HG02623 (cell line): Measurements from ENCODE around the gene METTL13.

Source experiments
- ATAC-seq: cut with Tn5 transposase; IDR thresholded peaks from one replicate; pipeline ENCODE4 v1.9.1; 2021; ENCODE audit warnings: moderate library complexity; ENCODE audit not compliant: unreplicated experiment

Gene METTL13, protein sequence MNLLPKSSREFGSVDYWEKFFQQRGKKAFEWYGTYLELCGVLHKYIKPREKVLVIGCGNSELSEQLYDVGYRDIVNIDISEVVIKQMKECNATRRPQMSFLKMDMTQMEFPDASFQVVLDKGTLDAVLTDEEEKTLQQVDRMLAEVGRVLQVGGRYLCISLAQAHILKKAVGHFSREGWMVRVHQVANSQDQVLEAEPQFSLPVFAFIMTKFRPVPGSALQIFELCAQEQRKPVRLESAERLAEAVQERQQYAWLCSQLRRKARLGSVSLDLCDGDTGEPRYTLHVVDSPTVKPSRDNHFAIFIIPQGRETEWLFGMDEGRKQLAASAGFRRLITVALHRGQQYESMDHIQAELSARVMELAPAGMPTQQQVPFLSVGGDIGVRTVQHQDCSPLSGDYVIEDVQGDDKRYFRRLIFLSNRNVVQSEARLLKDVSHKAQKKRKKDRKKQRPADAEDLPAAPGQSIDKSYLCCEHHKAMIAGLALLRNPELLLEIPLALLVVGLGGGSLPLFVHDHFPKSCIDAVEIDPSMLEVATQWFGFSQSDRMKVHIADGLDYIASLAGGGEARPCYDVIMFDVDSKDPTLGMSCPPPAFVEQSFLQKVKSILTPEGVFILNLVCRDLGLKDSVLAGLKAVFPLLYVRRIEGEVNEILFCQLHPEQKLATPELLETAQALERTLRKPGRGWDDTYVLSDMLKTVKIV

DNA sequence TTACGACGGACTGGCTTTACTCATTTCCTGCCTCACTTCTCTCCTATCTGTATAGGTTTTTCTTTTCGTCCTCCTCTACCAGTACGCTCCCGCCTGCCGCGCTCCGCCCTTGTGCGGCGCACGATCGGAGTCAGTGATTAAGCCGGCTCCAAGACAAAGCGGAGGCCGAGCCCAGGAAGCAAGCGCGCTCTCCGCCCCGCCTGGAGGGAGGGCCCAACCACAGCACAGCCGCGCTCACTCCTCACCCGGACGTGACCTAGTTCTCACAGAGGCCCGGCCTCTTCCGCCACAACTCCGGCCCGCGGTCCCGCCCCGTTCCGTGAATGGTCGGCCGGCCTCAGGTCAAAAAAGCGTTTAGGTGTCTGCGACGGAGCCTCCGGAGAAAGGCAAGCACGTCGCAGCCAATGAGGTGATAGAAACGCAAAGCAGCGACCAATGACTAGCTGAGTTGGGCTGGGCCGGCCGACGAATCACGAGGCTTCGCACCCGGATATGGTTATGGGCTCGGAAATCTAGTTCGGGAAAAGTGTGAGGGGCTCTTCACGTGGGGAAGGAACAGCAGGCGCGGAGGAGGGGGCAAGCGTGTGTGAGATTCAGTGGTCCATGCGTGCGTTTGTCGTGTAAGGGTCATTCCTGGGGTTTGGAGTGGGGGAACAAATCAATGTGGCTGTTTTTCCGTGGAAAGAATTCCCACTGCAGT lies at the start of gene METTL13:
METTL13 (plus strand) TSS at position 485 of the 700 bp plus-strand sequence. CDS start 308 bp downstream, outside the sequence.
- ATAC-seq: peak; percentile 97

DNA sequence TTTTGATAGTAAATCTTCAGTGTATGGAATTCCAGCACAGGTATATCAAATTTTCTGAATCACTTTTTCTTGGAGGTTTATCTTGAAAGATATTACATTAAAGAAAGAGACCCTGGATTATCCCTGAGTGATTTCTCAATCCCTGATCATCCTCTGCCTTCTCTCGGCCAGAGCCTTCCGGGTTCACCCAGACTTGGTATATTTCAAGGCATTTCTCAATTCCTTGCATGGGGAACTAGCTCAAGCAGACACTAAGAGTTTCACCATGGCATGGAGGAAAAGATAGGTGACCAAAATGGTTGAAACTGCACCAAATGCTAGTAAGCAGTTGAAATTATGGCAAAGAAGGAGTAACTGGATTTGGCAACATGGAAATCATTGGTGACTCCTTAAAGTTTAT lies 45.3 kb upstream of the METTL13 start:
- ATAC-seq: no peak

DNA sequence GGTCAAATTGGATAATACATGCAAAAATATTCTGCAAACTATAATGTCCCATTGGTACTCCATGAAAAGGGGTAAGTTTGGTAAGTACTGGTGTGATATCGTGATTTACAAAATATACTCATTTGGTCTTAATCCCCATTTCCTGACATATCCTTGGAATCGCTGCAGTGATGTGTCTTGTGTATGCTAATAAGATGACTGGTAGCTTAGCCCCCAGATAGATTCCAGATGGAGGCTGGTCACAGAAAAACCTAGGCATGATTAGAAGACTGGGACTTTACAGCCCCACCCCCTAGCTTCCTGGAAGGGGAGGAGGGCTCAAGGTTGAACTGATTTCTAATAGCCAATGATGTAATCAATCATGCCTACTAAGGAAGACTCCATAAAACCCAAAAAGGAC lies 42.5 kb upstream of the METTL13 start:
- no peak for ATAC-seq

DNA sequence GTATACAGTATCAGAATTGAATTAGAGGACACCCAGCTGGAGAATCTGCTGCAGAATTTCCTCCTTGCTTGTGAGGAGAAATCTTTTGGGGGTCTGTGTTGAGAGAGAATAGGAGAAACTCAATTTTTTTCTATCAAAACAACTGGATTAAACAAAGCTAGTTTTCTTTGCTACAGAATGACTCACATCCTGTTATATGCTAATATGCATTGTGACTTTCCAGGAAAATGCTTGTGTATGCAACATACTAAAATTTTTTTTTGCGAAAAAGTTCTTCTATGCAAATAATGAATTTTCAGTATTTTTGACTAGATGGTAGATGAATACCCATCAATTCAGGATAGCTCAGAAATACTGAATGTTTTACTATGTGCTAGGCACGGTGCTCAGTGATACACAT lies 41.8 kb upstream of the METTL13 start:
- no peak for ATAC-seq

DNA sequence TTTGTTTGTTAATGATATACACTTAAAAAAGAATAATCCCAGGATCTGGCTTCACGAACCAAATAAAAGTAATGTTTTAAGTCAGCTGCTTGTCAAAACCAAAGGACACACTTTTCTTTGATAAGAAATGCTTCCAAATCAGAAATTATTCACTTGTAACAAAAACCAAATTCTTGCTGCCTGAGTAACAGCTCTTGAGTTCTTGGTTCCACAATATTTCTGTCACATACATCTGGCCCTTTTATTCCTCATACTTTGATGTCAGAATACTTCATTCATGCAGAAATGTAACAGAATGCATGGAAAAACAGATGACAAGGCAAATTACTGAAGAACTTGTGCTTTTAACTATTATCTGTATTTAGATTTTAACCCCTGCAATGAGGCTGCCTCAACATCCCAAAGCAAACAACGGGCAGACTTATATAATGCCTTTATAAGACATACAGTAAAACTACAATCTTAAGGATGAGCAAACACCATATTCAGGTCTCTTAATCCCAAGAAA lies 41.0 kb upstream of the METTL13 start:
- ATAC-seq: no peak

DNA sequence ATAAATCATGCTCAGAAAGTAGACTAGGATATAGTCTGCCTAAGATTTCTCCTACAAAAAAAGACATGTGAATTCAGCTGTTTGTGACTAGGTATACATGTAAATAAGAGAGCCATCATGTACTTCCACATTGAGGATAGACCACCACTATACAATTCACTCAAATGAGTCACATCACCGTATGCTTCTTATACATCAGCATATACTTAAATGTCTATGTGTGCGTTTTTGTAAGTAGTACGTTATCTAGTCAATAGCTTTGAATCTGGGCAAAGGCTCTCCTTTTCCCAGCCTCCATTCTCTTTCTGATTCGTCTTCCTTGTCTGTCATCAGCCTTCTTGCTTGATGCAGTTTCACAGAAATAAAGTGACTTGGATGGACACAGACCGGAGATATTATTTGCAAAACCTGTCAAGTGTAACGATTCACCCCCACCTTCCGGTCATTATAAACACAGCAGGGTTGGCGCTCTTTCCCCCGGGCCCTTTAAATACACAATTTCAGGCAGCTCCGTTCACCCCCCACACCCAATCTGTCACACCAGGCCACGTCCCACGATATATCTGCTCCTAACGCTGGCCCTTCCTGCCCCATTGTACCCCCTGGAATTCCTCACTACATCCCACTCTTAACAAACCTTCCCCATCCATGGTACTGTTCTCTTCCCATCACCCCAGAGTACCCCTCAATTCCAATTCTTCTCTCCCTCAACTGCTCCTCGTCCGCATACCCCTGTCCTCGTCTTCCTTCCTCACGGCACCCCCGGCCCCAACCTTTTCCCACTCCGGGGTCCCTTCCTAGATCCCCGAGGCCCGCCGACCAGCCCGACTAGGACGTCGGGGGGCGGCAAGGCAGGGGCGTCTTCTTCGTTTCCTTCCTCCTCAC lies 40.2 kb upstream of the METTL13 start:
- no peak for ATAC-seq

DNA sequence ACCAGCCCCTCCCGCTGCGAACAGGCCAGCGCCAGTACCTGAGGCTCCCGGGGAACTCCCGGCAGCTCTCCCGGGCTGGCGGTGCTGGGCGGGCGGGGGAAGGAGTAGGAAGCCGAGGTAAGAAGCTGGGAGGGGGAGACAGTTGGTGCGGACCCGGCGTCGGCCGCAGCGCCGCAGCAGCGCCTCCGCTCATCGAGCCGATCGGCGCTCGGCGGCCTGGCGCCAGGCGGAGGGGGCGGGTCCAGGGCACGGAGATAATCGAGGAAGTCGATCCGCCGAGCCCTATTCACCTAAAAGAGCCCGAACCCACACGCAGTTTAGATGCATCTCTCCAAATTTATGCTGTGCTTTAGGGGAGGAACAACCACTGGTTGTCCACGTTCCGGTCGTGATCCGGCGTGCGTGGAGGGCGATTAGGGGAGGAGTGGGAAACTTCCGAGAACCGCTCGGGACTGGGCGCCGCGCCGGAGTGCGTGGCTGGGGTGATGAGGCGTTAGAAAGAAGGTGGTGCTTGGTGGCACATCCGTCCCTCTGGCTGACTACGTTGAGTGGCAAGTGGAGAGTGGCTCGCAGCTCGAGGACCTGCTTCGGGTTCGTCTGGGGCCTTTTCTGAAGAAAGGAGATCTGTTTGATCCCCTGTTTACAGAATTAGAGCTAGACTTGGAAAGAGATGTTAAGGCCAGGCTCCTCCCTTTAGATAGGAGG lies 39.4 kb upstream of the METTL13 start, which contains the start of gene VAMP4:
VAMP4 (minus strand) TSS at position 194 of the 705 bp plus-strand sequence. CDS start 3,651 bp downstream, outside the sequence.
- peak; percentile 86 for ATAC-seq

DNA sequence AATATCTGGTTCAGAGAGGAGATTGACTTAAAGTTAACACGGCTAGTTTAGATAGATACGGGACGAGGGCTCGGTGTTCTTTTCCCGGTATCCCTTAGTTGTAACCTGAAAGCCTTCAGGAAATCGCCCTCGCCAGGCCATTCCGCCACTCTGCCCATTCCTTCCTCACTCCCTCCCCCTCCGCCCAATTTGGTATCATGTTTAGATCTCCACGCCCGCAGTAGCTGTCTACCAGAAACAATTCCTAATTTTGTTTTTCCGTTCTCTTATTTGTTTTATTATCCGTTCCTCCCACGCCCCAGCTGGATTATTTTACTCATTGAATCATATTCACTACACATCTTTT lies 38.9 kb upstream of the METTL13 start:
- ATAC-seq: peak; percentile 5

DNA sequence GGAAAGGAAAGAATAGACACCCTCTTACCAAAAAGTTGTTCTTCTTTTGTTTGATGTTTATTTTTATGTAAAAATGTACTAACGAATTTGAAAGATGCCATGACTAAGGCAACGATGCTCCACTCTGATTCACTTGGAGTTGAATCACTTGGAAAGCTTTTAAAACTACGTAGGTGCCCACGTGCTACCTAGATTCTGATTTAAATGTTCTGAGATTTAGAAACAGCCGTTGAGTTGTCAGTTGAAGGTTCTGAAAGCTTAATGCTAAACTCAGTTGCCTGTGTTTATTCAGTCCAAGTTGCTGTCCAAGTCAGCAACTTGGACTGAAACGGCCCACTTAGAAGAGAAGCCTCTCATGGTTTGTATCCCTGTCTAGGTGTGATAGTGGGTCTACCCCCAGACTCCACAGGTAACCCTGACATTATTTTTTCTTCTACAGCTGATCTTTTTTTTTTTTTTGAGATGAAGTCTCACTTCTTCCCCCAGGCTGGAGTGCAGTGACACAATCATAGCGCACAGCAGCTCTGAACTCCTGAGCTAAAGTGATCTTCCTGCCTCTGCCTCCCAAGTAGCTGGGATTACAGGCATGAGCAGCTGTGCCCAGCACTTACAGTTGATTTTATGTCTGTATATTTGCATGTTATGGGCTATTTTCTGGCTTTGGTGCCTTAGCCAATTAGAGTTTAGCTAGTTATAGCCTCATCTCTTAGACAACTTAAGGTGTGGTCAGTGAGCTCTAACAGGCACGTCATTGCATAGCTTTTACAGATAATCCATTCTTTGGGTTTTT lies 38.2 kb upstream of the METTL13 start:
- no peak for ATAC-seq

DNA sequence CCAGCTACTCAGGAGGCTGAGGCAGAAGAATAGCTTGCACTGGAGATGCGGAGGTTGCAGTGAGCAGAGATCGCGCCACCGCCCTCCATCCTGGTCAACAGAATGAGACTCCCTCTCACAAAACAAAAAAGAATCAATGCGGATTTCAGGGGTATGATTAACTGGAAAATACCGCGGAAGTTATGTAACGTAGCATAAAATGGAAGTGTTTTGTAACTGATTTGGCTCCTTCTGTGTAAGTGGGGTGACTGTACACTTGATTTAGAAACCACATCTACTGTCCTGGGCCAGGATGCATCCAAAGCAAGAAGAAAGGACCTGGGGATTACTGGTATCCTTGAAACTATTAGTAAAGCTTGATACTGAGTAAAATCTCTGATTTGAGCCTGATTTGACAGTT lies 36.5 kb upstream of the METTL13 start:
- no peak for ATAC-seq

DNA sequence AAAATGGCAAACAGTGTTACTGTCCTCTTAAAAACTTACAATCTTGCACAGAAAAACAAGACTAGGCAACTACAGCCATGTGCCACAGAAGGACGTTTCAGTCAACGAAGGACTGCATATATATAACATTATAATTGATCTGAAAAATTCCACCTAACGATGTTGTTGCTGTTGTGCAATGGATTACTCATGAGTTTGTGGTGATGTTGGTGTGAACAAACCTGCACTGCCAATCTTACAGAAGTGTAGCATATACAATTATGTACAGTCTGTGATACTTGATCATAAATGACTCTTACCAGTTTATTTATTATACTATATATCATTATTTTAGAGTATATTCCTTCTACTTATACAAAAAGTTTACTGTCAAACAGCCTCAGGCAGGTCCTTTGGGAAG lies 32.8 kb upstream of the METTL13 start:
- ATAC-seq: no peak

DNA sequence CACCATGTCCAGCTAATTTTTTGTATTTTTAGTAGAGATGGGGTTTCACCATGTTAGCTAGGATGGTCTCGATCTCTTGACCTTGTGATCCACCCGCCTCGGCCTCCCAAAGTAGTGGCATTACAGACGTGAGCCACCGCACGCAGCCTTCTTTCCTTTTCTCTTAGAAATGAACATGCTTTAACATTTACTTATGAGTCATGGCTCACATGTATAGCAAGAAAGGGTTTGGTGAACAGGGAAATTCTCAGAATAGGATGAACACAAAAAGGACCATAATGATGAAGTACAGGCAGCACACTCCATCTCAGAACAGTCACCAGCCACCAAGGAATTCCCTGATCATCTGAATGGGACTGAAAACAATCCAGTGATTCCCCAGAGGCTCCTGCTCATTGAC lies 30.2 kb upstream of the METTL13 start:
- ATAC-seq: no peak

DNA sequence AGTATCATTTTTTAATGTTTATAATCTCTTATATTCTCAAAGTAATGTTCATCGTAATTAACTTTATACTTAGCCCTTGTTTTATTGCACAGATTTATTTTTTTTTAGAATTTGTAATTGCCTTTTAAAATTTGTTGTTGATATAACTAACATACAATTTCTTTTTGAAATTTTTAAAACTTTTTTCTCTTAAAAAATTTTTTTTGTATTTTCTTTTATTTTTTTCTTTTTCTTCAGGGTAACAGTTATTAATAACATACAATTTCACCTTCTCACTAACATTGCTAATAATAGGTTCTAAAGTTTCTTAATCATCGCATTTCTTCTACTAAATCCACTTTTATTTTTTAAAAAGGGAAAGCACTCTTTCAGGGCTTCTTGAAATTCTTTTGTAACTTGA lies 28.3 kb upstream of the METTL13 start:
- ATAC-seq: no peak

DNA sequence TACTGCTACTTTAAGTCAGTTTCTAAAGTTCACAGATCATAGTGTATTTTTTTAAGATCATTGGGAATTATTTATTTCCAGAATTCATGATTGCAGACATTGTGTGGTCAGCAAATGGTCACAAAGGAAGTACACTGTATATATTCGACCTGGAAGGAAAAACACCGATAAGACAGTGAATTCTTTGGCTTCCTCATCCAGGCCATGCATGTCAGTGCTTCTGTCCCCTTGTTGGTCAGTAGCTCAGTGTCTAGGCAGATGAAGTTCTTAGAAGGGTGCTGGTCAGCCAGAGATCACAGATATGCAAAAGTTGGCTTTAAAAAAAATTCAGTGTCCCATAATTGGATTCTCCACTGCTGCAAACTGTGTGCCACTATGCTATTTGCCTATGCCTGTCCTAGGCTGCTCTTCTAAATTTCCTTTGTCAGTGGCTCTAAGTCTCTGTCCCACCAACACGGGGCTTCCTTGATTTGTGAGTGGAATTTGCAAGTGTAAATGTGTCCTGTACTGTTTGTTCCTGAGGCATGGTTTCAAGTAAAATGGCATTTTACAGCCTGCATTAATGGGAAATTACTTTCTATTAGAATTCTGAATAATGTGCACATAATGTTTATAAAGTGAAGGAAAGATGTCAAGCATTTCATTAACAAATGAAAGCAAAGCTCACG lies 27.6 kb upstream of the METTL13 start:
- ATAC-seq: no peak

DNA sequence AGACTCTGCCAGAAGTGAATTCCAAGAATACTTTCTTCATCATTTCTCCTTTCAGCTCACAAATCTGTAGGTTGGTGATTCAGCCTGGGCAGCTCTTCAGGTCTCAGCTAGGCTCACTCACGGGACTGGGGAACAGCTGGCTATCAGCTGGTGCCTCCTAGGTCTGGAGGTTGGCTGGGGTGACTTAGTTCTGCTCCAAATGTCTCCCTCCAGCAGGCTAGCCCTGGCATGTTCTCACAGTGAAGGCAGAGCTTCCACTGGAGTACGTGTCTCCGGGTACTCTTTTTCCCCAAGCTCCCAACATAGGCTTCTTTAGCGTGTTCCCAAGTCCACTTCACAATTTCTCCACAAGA lies 27.1 kb upstream of the METTL13 start:
- ATAC-seq: no peak

DNA sequence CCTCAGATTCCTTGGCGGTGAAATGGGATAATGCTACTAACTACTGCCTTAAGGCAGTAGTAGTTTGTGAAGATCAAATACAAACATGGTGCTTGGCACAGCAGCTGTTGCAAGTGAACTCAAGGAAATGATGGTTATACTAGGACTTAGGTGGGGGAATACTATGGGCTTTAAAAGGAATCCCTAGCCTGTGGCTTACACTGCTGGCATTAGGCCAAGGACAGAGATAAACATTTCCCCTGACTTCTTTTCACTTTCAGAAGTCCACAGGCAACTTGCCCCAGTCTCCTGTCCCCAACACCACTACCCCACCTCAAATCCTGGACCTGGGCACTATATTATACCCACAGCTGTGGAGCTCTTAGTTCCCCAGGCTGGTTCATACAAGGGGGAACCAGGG lies 26.5 kb upstream of the METTL13 start:
- no peak for ATAC-seq

DNA sequence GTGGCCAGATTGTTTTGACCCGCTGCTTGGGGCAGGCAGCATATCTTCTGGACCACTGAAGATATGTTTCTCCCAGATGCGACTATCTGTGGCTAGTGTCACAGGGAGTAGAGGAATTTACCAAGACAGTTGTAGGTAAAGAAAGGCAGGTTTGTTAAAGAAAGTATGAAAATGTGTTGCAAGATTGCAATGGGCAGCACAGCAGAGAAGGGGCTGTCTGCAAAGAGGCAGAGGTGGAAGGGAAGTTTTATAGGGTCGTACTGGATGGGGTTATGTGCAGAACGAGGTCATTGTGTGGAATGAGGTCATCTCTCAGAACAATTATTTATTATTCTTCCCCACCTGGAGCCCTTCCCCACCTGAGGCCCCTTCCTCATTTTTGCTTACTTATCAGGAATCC lies 24.6 kb upstream of the METTL13 start:
- no peak for ATAC-seq

DNA sequence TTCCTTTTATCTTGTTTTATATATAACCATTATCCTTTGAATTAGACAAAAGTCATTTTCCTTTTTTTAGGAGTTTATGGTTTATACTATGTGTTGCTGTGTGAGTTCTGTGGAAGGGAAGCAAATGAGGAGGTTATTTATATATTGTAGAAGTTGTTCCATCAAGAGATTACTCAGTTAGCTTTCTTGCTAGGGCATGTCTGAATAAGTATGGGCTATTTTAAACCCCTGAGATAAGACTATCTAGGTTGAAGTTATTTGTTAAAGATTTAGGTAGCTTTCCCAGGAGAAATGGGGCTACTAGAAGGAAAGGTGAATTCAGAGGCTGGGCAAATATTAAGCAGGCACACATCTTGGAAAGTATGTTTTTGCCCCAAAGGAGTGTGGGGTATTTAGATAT lies 23.4 kb upstream of the METTL13 start:
- ATAC-seq: no peak

DNA sequence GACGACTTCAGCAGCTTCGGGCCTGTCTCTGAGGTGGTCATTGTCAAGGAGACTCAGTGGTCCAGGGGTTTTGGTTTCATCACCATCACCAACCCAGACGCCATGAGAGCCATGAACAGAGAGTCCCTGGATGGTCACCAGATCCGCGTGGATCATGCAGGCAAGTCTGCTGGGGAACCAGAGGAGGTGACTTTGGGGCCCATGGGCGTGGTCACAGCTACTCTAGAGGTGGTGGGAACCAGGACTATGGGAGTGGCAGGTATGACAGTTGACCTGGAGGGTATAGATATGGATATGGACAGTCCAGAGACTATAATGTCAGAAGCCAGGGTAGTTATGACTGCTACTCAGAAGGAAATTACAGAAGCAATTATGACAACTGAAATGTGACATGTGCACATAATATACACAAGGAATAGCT lies 19.3 kb upstream of the METTL13 start:
- no peak for ATAC-seq
